ENCODE results near the gene NXPE2.
"Not testable (repeated sequence)": the region's sequence is repeated elsewhere in the genome, so short reads cannot be mapped to it uniquely, and the experiment has no call there.

Gene NXPE2

GRCh38 chr11:114678125-114679036 is at the start of gene NXPE2:
Gene NXPE2, plus strand, starts transcription at chr11:114678527. Its CDS starts 49 bp downstream, at chr11:114678576.
- DNase-seq, result no peak

- not testable (repeated sequence) for DNase-seq
Observed at GRCh38 chr11:114631445-114631965, 46.8 kb upstream of the NXPE2 start.

- DNase-seq, result not testable (repeated sequence)
Observed at GRCh38 chr11:114639440-114639839, 38.9 kb upstream of the NXPE2 start.

GRCh38 chr11:114650661-114651060 is 27.7 kb upstream of the NXPE2 start:
- no peak for DNase-seq

DNA sequence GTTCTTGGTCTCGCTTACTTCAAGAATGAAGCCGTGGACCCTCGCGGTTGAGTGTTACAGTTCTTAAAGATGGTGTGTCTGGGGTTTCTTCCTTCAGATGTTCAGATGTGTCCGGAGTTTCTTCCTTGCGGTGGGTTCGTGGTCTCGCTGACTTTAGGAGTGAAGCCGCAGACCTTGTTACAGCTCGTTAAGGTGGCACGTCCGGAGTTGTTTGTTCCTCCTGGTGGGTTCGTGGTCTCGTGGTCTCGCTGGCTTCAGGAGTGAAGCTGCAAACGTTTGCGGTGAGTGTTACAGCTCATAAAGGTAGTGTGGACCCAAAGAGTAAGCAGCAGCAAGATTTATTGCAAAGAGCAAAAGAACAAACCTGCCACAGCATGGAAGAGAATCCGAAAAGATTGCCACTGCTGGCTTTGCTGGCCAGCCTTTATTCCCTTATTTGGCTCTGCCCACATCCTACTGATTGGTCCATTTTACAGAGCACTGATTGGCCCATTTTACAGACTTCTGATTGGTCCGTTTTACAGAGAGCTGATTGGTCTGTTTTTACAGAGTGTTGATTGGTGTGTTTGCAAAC is 27.1 kb upstream of the NXPE2 start:
- no peak for DNase-seq

GRCh38 chr11:114653148-114653547 is 25.2 kb upstream of the NXPE2 start:
- no peak for DNase-seq

GRCh38 chr11:114664641-114665040 is 13.7 kb upstream of the NXPE2 start:
- no peak for DNase-seq

GRCh38 chr11:114666760-114667159 is 11.6 kb upstream of the NXPE2 start:
- DNase-seq, result no peak

- no peak for DNase-seq
Observed at GRCh38 chr11:114668109-114668508, 10.2 kb upstream of the NXPE2 start.

DNA sequence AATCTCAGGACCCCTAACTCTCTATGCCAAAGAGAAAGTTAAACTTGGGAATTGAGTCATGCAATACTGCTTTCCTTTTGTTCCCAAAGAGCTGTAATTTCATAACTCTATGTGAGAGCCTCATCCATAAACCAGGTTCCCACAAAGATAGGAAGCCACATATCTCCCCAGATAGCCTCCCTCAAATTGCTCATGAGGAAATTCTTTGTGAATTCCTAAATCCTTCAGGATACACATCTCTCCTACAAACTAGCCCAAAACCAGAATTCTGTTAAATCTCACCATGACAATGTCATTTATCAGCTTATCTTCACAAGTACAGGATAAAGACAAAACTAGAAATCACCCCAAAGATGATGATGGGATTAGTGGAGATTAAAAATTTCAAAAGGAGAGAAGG is 4.7 kb upstream of the NXPE2 start:
- no peak for DNase-seq

GRCh38 chr11:114679505-114679904 is 1.2 kb downstream of the NXPE2 start:
- DNase-seq, result no peak

GRCh38 chr11:114683007-114683406 is 4.7 kb downstream of the NXPE2 start:
- DNase-seq, result no peak

GRCh38 chr11:114684636-114685035 is 6.3 kb downstream of the NXPE2 start:
- DNase-seq, result no peak

DNA sequence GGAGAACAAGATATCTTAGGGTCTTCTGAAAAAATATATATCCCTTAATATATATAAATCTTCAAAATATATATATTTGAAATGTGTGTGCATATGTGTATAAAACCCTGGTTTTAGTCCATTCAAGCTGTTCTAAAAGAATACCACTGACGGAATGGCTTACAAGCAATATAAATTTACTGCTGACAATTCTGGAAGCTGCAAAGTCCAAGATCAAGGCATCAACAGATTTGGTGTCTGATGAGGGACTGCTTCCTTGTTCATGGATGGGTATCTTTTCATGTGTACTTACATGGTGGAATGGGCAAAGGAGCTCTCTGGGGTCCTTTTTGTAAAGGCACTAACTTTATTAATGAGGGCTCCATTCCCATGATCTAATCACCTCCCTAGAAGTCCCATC is 6.8 kb downstream of the NXPE2 start:
- no peak for DNase-seq

DNA sequence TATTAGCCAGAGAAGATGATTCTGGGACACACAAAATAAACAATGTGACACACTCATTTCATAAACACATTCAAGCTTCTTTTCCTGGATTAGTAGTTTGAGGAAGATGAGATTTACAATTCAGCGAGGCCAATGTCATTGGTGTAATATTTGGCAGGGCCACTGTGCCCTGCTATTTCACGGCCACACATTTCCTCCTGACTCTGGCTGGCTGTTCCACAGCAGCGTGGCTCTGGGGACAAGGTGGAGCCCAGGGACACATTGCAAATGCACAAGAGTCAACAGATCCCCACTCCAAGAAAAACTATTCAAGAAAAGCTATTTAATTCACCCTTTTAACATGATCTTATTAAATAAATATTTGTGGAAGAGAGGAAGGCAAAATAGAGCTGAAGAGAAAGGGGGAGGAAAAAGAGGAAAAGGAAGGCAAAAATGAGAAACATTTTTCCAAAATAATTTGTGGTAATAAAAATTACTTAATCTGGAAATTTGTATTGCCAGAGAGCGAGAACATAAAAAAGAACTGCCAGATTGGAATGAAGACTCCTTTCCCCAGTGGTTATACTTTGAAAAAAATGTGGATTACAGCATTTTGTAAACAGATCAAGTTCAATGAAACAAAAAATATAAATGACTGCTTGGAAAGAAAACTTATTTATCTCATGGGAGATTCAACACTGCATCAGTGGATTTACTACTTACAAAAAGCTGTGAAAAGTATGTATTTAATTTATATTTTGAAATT is 27.1 kb downstream of the NXPE2 start:
- no peak for DNase-seq

DNA sequence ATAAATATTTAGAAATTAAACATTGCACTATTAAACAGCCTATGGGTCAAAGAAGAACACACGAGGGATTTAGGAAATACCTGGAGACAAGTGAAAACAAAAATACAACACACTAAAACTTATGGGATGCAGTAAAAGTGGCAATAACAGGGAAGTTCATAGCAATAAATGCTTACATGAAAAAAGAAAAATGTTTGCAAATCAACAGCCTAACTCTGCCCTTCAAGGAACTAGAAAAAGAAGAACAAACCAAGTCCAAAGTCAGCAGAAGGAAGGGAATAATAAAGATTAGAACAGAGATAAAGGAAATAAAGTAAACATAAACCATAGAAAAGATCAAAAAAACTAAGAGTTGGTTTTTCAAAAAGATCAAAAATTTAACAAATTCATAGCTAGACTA is 31.6 kb downstream of the NXPE2 start:
- no peak for DNase-seq

DNA sequence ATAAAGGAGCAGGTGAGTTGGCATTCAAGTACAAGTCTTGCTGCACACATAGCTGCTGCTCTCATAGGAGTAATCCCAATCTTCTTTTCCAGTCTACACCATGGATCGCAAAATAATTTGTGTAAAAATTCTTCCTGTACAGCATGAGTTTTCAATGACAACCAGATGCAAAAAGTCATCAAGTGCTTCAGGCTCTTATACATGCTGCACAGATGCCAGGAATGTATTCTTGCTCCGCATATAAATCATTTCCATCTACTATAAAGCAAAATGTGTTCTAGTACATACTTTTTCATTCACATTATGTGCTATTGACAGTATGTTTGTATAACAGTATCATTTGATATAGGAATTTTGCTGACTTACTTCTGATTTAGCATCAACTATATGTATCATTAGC is 35.4 kb downstream of the NXPE2 start:
- DNase-seq, result no peak

GRCh38 chr11:114719562-114719961 is 41.2 kb downstream of the NXPE2 start:
- no peak for DNase-seq

DNA sequence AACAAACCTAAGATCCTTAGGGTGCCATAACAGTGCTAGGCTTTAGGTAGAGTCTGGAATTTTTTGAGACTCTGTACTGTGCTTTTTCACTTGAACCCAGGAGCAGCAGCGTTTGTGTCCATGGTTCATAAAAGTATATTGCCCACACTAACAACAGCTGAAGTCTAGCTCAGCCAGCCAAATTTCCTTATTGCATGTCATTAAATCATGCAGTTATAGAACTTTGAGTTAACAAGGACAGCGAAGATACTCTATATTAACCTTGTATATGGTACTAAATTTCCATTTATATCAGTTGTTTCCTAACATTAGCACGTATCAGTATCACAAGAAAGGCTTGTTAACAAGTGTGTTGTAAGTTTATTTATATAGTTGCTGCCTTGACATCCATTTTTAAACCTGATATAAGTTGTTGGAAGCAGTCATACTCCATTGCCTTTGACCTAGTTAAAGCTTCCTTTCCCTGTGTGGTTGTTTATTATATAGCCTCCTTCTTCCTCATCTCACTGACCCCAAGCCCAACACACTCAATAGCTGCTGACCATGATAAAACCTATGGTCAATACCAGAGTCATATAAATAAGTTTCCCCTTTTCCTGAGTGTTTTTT is 46.7 kb downstream of the NXPE2 start:
- no peak for DNase-seq

GRCh38 chr11:114725623-114726022 is 47.3 kb downstream of the NXPE2 start:
- DNase-seq, result no peak

- no peak for DNase-seq
Observed at GRCh38 chr11:114736806-114737205, 58.5 kb downstream of the NXPE2 start.

GRCh38 chr11:114738954-114739353 is 60.6 kb downstream of the NXPE2 start:
- peak; percentile 41 for DNase-seq

DNA sequence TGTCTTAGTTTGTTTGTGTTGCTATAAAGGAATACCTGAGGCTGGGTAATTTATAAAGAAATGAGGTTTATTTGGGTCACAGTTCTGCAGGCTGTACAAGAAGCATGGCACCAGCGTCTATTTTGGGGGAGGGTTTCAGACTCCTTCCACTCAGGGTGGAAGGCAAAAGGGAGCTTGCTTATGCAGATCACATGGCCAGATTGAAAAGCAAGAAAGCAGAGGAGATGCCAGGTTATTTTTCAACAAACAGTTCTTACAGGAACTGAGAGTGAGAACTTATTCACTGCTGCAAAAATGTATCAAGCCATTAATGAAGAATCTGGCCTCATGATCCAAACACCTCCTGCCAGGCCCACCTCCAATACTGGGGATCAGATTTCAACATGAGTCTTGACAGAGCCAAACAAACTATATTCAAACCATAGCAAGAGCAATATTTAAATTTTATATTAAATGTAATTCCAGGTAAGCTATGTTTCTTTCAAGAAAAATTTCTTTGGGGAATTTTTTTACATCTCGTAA is 66.9 kb downstream of the NXPE2 start:
- DNase-seq, result no peak
